Medulla oblongata (tissue), 1 donor: Measurements from ENCODE around the gene SLC44A3.

Source experiments
- DNase-seq: peaks from one replicate; pipeline ENCODE4 v3.0.0-alpha.2; 2015; ENCODE audit errors: extremely low spot score

Gene SLC44A3, protein sequence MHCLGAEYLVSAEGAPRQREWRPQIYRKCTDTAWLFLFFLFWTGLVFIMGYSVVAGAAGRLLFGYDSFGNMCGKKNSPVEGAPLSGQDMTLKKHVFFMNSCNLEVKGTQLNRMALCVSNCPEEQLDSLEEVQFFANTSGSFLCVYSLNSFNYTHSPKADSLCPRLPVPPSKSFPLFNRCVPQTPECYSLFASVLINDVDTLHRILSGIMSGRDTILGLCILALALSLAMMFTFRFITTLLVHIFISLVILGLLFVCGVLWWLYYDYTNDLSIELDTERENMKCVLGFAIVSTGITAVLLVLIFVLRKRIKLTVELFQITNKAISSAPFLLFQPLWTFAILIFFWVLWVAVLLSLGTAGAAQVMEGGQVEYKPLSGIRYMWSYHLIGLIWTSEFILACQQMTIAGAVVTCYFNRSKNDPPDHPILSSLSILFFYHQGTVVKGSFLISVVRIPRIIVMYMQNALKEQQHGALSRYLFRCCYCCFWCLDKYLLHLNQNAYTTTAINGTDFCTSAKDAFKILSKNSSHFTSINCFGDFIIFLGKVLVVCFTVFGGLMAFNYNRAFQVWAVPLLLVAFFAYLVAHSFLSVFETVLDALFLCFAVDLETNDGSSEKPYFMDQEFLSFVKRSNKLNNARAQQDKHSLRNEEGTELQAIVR

DNA sequence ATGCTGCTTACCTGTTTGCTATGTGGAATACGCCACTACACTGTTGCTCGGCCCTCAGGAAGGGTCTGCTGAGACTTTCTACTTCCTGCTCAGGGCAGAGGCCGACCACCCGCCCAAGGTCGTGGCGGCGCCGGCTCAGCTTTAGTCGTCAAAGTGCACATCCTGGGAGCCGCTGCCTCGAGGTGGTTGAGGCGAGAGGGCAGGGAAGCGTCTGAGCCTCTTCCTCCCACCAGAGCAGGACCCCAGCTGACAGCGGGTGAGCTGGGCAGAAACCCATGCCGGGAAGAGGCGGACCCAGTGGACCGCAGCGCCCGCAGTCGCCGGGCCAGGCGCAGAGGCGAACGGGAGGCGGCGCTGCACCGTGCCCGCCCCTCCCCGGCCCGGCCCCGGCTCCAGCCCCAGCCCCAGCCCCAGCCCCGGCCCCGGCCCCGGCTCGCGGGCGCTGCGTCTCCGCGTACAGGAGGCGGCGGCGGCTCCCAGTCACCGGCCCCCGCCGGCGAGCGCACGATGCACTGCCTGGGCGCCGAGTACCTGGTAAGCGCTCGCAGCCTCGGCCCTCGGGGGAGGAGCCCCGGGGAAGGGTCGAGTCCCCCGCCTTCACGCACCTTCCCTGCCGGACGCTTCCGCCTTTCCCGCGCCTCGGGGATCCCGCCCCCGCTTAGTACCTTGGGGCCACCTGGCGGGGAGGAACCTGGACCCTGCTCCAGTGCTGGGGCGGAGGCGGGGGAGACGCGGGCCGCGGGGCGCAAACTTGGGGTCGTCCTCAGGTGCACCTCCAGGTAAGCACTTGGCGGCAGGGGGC is at the start of gene SLC44A3:
Gene SLC44A3 (plus strand): TSS at position 413 of the 802 bp plus-strand sequence. CDS start 95 bp downstream, at position 508.
- DNase-seq, result peak; percentile 46

DNA sequence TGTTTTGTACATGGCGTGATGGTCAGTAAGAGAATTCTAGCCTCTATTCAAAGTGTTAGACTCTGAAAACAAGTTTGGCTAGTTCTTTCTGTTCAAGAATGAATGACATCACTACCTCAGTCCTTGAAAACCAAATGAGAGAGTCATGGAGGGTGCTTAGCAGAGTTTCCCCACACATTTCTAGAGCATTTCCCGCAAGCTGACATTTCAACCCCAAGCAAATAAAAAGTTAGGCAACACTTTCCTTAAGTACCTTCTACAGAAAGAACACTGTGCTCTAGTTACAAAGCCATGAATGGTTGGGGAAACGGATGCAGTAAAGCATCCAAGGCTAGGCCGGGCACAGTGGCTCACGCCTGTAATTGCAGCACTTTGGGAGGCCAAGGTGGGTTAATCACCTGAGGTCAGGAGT is 47.9 kb upstream of the SLC44A3 start:
- peak; percentile 18 for DNase-seq

DNA sequence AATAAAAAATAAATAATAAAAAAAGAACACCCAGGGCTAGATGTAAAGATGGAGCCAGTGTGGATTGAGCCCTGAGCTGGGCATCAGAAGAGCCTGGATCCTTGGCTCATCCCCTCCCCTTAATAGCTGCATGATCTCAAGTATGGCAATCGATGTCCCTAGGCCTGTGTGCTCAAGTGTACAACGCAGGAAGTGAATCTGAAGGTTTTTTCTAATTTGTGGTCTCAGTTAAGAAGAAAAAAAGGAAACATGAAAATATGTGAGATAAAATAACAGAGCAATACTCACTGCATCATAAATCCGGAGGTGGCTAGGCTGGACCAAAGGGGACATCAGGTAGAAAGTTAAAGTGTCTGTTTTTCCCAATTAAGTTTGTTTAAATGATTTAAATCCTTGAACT is 47.3 kb upstream of the SLC44A3 start:
- no peak for DNase-seq

DNA sequence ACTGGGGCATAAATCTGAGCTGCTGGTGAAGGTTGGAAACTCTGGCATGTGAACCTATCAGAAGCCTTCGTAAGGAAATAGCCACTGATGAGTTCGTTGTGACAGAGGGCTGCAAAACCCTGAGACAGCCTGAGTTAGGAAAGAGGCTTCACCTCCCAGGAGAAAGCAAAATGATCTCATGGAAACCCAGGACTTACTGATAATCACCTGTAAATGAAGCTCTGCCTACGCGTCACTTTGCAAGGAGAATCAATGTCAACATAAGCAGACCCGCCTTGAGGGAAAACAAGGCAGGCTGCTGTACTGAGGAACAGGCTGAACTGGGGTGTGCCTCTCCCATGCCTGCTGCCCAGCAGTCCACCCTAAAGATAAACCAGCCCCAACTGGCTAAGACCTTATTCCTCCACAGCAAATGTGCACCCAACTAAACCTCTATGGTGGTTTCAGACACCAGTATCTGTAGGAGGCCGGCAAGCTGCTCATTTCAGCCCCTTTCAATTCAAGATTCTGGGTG is 46.8 kb upstream of the SLC44A3 start:
- DNase-seq, result no peak

DNA sequence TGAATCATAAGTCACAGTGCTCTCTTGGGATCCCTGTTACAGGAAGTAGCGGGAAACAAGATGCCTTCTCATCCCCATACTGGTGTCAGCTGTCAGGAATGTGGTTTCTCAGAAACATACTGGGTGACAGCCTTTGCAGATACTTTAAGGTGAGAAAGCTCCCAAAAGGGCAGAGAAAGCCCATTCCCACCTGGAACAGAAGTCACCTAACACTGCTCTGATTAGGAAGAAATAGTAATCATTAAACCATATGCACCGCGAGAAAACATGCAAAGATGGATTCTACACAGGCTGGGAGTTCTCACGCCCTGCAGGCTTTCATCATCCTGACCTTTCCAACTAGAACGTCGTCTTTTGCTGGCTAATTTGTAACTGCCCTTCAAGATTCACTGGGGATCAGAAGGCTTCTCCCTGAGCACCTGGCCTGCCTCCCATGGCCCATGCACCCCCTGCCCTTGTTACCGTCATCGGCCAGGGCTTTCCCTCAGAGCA is 46.2 kb upstream of the SLC44A3 start:
- DNase-seq, result no peak

DNA sequence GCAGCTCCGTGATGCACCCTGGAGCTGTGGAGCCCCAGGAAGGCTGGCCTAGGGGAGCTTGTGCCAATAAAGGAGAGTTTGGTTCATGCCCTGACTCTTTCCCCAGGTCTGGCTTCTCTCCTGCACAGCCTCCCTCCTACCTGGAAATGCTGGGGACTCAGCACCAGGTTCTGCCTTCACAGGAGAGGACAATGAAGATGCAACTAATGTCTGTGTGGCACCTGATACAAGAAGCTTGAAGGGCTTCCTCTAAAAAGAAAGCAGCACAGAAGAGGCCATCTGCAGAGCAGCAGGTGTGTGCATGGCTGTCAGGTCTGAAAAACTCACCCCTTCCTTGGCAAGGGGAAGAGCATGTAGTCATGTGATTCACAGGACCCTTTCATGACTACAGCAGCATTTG is 43.7 kb upstream of the SLC44A3 start:
- no peak for DNase-seq

DNA sequence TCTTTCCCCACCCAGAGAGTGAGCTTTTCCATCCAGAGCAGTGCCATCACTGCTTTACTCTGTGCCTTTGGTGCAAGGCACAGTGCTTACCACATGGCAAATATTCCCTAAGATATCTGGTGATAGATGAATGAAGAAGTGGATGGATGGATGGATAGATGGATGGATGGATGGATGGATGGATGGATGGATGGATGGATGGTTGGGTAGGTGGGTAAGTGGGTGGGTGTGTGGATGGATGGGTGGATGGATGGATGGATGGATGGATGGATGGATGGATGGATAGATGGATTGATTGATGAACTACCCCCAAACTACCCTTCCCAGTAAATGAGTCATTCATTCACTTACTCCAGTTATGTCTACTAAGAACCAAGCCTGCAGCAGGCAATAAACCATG is 42.9 kb upstream of the SLC44A3 start:
- no peak for DNase-seq

DNA sequence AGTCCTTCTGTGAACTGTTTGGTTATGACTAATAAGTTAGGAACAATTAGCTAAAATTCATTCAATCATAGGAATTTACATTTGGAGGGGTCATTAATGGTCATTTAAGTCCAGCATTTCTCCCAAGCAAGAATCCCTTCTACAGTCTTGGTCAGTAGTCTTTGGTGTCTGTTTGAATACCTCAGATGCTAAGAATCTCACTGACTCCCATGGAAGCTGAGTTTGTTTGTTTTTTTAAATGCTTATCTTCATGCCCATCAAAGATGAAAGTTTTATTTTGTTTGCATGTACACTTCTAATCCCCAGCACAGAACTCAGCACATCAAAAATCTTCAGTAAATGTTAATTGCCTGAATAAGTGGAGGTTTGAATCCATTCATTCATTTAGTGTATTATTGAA is 41.3 kb upstream of the SLC44A3 start:
- DNase-seq, result no peak

DNA sequence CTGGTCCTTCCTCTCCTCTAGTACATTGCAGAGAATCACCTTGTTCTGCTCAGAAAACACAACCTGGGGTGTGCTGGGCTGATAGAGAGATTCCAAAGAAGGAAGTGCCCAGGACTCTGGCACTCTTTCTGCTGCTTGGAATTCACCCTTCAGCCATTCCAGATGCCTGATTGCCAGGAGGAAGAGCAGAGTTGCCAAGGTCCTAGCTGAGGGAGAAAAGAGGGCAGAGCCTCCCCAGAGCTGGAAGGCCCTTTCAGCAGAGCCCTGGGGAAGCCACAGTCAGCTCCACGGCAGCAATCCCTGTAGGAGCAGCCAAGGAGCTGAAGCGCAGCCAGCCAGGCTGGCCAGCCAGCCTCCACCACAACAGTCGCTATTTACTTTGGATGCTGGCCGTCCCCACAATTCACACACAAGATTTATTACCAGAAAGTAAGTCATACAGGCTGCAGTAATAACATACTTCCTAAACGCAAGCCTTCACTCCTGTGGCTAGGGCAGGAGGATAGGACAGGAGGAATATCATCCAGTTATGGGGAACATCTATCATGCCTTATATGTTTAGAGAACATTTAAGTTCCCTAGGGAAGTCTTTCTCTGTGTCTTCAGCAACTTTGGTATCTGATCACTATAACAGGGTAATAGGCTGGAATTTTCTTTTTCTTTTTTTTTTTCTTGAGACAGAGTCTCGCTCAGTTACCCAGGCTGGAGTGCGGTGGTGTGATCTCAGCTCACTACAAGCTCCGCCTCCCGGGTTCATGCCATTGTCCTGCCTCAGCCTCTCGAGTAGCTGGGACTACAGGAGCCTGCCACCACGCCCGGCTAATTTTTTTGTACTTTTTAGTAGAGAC is 36.6 kb upstream of the SLC44A3 start:
- peak; percentile 67 for DNase-seq

DNA sequence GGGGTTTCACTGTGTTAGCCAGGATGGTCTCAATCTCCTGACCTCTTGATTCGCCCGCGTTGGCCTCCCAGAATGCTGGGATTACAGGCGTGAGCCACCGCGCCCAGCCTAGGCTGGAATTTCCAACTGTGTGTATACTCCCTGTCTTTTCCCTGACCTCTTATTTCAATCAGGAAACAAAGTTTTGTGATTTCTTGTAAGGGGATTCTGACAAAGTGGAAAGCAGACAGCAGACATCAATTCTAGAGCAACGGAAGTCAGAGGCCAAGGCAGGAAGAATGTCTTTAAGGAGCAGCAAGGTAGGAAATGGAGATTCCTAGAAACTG is 36.0 kb upstream of the SLC44A3 start:
- no peak for DNase-seq

DNA sequence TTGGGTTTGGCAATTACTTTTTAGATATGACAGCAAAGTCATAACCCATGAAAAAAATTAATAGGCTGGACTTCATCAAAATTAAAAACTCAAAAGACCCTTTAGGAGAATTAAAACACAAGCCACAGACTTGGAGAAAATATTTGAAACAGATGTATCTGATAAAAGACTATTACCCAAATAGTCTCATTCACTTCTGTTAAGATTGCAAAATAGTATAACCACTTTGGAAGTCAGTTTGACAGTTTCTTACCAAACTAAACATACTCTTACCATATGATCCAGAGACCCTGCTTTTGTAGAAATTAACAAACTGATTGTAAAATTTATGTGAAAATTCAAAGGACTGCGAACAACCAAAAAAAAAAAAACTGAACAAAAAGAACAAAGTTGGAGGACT is 32.5 kb upstream of the SLC44A3 start:
- DNase-seq, result no peak

DNA sequence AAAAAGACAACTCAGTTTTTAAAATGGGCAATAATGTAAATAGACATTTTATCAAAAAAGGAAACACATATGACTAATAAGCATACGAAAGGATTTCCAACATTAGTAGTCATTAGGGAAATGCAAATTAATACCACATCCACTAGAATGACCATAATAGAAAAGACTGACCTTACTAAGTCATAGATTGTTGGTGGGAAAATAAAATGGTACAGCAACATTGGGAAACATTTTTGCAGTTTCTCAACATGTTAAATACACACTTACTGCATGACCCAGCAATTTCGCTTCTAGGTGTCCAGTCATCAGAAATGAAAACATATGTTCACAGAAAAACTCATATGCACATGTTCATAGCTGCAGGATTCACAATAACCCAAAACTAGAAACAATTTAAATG is 29.9 kb upstream of the SLC44A3 start:
- DNase-seq, result no peak

DNA sequence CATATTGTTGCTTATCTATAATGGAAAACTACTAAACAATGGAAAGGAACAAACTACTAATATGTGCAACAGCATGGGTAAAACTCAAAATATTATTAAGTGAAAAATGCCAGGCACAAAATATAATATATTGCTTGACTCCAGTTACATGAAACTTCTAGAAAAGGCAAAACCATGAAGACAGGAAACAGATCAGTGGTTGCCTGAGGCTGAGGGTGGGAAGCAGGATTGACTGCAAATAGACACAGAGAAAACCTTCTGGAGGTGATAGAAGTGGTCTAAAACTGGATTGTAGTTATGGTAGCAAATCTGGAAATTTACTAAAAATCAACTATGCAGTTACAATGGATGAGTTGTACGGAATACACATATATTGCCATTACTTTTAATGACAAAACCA is 29.5 kb upstream of the SLC44A3 start:
- DNase-seq, result no peak

DNA sequence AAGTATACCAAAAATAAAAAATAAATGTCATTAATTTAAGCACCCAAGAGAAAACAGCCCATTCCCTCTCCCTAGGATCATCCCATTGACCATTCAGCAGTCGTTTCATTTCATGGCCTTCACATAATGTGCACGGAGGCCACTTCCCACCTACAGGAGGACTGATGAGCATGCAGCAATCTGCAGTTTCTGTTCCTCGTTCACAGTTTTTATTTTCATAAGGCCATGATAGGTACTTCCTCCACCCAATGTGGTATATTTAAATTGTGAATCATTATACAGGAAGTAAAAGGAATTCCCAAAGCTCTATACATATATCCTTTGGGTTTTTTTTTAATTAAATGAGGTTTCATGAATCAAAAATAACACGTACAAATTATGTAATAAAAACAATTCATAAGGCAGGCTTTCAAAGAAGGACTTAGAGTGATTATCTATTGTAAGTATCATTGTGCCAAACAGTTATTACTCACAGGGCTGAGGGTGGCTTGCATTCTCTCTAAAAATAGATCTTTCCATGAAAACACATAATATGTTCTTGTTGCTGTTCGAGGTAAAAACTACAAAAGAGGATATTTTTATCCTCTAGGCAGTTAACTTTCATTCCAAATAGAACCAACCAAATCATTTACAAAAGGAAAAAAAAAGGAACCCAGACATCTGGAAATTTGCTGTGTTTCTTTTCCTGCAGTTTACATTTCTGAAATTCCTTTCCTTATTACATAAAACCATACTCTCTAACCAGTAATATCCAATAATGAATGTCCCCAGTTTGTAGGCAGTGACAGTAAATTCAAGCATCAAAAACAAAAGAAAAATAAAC is 27.5 kb upstream of the SLC44A3 start:
- DNase-seq, result peak; percentile 45

DNA sequence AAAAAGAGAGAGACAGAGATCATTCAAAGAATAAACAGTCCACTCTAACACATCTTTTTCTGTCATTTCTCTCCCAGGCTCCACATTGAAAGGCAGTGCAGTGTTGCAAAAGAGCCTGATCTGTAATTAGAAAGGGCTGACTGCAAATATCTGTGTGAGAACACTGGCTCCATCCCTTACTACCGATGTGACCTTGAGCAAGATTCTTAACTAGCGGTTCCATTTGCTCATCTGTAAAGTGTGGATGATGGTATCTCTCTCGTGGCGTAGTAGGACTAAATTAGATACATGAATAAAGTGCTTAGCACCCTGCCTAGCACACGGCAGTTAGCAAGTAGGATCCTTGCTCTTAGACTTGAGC is 26.9 kb upstream of the SLC44A3 start:
- peak; percentile 36 for DNase-seq

DNA sequence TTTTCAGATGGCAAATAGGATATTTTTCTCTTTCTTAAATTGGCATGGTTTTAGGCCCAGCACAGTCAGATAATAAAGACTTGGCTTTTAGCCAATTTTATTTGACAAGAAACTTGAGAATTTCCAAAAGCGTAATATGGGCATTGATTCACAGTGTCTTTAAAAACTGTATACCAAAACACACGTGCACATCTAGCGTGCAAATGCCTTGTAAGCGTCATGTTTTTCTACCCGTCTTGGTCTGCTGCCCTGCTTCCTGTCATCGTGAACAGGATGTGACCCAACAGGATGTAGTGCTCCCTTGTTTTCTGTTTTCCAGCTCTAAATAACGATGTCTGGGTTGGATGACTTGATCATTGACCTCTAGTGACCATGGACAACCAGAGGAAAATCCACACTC is 24.7 kb upstream of the SLC44A3 start:
- no peak for DNase-seq

DNA sequence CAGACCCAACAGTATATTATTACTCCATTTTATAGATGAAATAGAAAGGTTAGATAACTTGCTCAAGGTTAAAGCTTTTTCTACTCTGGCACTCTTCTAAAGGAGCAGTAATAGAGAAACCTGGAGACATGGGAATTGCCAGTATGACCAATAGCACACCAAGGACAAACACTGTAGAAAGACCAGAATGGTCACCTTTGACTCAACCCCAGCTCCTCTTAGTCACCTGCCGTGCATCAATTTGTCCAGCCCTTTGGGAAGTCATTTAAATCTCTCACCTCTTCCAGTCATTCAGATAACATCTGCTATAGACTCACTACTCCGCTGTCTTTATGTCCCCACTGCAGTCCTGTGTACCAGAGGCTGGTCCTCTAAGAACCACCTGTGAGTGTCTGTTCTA is 23.9 kb upstream of the SLC44A3 start:
- DNase-seq, result no peak

DNA sequence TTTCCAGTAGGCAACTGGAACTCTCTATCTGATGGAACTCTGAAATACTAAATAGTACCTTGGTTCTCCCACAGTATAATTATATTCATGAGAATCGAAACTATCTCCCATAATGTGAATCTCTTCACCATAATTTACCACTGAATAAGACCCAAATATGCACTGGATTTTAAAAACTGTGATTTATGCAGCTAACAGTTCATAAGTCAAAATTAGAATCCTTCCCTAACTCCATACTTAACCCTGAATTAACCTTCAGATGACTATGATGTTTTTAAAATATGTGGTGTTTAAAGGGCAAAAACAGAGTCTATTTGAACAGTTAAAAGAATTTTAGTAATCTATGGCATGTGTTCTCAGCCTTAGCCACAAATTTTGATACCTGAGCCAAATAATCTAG is 22.9 kb upstream of the SLC44A3 start:
- DNase-seq, result no peak

DNA sequence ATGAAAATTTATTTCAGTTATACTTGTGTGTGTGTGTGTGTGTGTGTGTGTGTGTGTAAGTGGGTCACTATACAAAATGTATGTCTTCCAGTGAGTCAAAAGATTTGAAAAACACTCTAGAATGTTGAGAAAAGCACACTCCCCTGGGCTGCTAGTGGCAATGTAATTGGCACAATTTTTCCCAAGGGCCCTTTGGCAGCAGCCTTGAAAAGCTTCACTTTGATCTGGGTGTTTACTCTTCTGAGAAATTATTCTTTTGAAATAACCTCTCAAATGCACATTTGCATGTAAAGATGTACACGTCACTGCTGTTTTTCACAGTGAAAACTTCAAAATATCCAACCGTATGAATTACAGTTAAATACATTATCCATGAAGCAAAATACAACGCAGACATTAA is 22.1 kb upstream of the SLC44A3 start:
- no peak for DNase-seq

DNA sequence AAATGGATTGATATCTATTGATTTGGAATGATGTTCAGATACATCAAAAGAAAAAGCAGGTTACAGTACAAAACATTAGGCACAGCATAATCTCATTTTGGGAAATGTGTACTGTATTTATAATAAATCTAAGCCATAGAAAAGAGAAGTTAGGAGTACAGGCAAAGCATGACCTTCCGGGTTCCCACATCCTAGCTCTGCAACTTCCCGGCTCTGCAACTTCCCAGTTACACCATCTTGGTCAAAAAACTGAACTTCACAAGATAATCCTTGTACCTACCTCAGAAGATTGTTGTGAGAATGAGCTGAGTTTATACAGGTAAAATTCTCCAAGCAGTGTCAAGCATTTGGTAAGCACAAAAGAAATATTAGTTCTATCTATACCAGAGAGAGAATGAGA is 21.7 kb upstream of the SLC44A3 start:
- no peak for DNase-seq

DNA sequence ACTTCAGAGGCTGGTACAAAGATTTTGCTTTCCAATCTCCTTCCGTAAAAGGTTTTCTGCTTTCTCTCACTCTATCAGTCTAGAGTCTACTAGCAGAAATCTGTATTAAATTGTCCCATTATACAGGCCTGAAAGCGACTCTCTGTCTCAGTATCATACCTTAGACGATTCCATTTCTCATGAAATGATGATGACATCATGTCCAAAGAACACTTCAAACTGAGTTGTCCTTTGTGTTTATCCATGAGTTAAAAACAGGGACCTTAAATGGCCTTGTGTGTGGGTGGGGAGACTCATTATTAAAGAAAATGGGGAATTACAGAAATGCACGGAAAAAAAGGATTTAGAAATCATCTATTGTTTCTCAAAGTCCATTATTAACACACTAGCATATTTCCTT is 21.0 kb upstream of the SLC44A3 start:
- no peak for DNase-seq
